ENCODE measurements around the gene LRP1B.

DNA sequence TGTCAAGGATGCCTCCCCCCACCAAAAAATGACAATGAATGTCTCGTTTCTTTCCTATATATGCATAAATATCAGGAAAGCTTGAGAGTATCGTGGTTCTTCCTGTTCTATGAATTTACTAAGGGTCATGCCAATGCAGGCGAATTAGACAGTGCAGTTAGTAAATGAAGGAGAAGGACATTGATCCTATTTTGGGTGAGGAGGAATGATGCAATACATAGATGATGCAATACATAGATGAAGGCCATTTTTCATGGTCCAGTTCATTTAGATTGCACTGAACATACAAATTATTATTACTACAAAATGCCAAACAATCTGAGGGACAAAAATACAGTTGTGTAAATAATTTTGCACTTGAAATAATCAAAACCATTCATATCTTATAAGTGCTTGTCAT lies 1265.0 kb downstream of the LRP1B start:
- TF ChIP-seq CTCF (IDR thresholded peaks at IDR 0.05) (no peak), NR3C1 (CRISPR knock-in tag; conservative IDR thresholded peaks at IDR 0.05; ENCODE audit: low read depth) (no peak), JUN (CRISPR knock-in tag; IDR thresholded peaks at IDR 0.05) (no peak), SP1 (CRISPR knock-in tag; conservative IDR thresholded peaks at IDR 0.05) (no peak), CREB1 (CRISPR knock-in tag; IDR thresholded peaks at IDR 0.05) (no peak), GTF2I (CRISPR knock-in tag; conservative IDR thresholded peaks at IDR 0.05) (no peak), ATF1 (CRISPR knock-in tag; IDR thresholded peaks at IDR 0.05) (no peak), ESRRA (CRISPR knock-in tag; IDR thresholded peaks at IDR 0.05; ENCODE audit: borderline replicate concordance) (no peak), ETV6 (CRISPR knock-in tag; IDR thresholded peaks at IDR 0.05) (no peak)
- TF ChIP-seq, protein P1, sequence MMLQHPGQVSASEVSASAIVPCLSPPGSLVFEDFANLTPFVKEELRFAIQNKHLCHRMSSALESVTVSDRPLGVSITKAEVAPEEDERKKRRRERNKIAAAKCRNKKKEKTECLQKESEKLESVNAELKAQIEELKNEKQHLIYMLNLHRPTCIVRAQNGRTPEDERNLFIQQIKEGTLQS (CRISPR knock-in tag; conservative IDR thresholded peaks at IDR 0.05), result no peak
- TF ChIP-seq, protein P2, sequence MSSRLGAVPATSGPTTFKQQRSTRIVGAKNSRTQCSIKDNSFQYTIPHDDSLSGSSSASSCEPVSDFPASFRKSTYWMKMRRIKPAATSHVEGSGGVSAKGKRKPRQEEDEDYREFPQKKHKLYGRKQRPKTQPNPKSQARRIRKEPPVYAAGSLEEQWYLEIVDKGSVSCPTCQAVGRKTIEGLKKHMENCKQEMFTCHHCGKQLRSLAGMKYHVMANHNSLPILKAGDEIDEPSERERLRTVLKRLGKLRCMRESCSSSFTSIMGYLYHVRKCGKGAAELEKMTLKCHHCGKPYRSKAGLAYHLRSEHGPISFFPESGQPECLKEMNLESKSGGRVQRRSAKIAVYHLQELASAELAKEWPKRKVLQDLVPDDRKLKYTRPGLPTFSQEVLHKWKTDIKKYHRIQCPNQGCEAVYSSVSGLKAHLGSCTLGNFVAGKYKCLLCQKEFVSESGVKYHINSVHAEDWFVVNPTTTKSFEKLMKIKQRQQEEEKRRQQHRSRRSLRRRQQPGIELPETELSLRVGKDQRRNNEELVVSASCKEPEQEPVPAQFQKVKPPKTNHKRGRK (CRISPR knock-in tag; IDR thresholded peaks at IDR 0.05; ENCODE audit: borderline replicate concordance), result no peak
- TF ChIP-seq, protein P3, sequence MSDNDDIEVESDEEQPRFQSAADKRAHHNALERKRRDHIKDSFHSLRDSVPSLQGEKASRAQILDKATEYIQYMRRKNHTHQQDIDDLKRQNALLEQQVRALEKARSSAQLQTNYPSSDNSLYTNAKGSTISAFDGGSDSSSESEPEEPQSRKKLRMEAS (CRISPR knock-in tag; IDR thresholded peaks at IDR 0.05), result no peak
- TF ChIP-seq, protein P4, sequence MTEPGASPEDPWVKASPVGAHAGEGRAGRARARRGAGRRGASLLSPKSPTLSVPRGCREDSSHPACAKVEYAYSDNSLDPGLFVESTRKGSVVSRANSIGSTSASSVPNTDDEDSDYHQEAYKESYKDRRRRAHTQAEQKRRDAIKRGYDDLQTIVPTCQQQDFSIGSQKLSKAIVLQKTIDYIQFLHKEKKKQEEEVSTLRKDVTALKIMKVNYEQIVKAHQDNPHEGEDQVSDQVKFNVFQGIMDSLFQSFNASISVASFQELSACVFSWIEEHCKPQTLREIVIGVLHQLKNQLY (CRISPR knock-in tag; IDR thresholded peaks at IDR 0.05), result no peak
- TF ChIP-seq, protein P5, sequence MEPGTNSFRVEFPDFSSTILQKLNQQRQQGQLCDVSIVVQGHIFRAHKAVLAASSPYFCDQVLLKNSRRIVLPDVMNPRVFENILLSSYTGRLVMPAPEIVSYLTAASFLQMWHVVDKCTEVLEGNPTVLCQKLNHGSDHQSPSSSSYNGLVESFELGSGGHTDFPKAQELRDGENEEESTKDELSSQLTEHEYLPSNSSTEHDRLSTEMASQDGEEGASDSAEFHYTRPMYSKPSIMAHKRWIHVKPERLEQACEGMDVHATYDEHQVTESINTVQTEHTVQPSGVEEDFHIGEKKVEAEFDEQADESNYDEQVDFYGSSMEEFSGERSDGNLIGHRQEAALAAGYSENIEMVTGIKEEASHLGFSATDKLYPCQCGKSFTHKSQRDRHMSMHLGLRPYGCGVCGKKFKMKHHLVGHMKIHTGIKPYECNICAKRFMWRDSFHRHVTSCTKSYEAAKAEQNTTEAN (CRISPR knock-in tag; IDR thresholded peaks at IDR 0.05), result no peak

Data from WTC11 (cell line).